B cell (primary cell): Measurements from ENCODE around the gene FAM227A. TPM values are rescaled to one million over a fixed set of nuclear protein-coding genes. Genes with fewer than 3 reads are reported as not detected.

Experiments used
- ATAC-seq: fragments of 200-7000 bp; cut with Tn5 transposase; one replicate; pipeline ENCODE4 v1.10.0; 2021; ENCODE audit warnings: low read depth, mild to moderate bottlenecking, moderate number of reproducible peaks, moderate library complexity
- CTCF ChIA-PET: fragments of 350-600 bp; sonication (Branson Sonifier 250); formaldehyde crosslinking; loops from one replicate; lab custom pipeline; 2021; ENCODE audit warnings: antibody characterized with exemption, inconsistent platforms; lab: Charles Lee
- POLR2A ChIA-PET: fragments of 350-600 bp; sonication (Branson Sonifier 250); formaldehyde crosslinking; loops from one replicate; lab custom pipeline; 2021; ENCODE audit warnings: antibody characterized with exemption; lab: Charles Lee
- DNase-seq: peaks from one replicate; pipeline ENCODE4 v3.0.0; 2013
- H2AFZ ChIP-seq: 2 replicates; pipeline ENCODE4 v1.6.1; 2012; ENCODE audit warnings: mild to moderate bottlenecking, low read depth, low read length; ENCODE audit not compliant: insufficient read depth, poor library complexity, severe bottlenecking
- H3K27ac ChIP-seq, 2 donors: 1 replicate in 1 of 2; 2 replicates in 1 of 2; pipeline ENCODE4 v1.5.1; 2012 to 2013; ENCODE audit warnings: low read length in 2 of 2, mild to moderate bottlenecking in 2 of 2, moderate library complexity in 1 of 2
- H3K27me3 ChIP-seq, 4 experiments: fragments of 200-600 bp in 1 of 4; sonication (generic) in 1 of 4; replicated peaks in 1 of 4; 1 replicate in 2 of 4; 2 replicates in 2 of 4; pipeline versions ENCODE4 v1.6.1 to v1.7.0; 2013 to 2016; ENCODE audit warnings: low read length in 3 of 4, mild to moderate bottlenecking in 2 of 4, mixed read lengths in 1 of 4, moderate library complexity in 1 of 4; ENCODE audit not compliant: insufficient read depth in 4 of 4, control insufficient read depth in 3 of 4; ENCODE audit errors: control extremely low read depth in 1 of 4
- H3K36me3 ChIP-seq, 2 experiments: replicated peaks in 1 of 2; 1 replicate in 1 of 2; 2 replicates in 1 of 2; pipeline versions ENCODE4 v1.6.1 to v1.7.1; 2013; ENCODE audit warnings: low read length in 1 of 2; ENCODE audit not compliant: insufficient read depth in 2 of 2, control insufficient read depth in 1 of 2; ENCODE audit errors: control extremely low read depth in 1 of 2, extremely low read depth in 1 of 2
- H3K4me1 ChIP-seq, 2 donors: fragments of 200-600 bp in 1 of 2; sonication (generic) in 1 of 2; 1 replicate in 1 of 2; 2 replicates in 1 of 2; pipeline versions ENCODE4 v1.5.1 to v1.6.1; 2013 to 2017; ENCODE audit warnings: low read length in 2 of 2; ENCODE audit not compliant: control insufficient read depth in 2 of 2, insufficient read depth in 2 of 2
- H3K4me2 ChIP-seq: replicated peaks from 2 replicates; pipeline ENCODE3; 2012; ENCODE audit warnings: mild to moderate bottlenecking, low read depth, low read length; ENCODE audit not compliant: poor library complexity, severe bottlenecking
- H3K4me3 ChIP-seq, 5 experiments: fragments of 200-600 bp in 1 of 5; sonication (generic) in 1 of 5; 1 replicate in 3 of 5; 2 replicates in 2 of 5; pipeline versions ENCODE4 v1.5.1 to v1.7.0; 2011 to 2016; ENCODE audit warnings: low read length in 4 of 5, mild to moderate bottlenecking in 4 of 5, low read depth in 2 of 5, control low read depth in 1 of 5, moderate library complexity in 1 of 5; ENCODE audit not compliant: insufficient read depth in 1 of 5; ENCODE audit errors: control extremely low read depth in 1 of 5, extremely low read depth in 1 of 5
- H3K79me2 ChIP-seq: fragments of 200-600 bp; sonication (generic); one replicate; pipeline ENCODE4 v1.6.0; 2016; ENCODE audit warnings: low read length; ENCODE audit not compliant: control insufficient read depth, insufficient read depth
- H3K9ac ChIP-seq: fragments of 200-600 bp; sonication (generic); 2 replicates; pipeline ENCODE4 v1.6.1; 2017; ENCODE audit warnings: mild to moderate bottlenecking, low read length, moderate library complexity
- H3K9me3 ChIP-seq, 3 donors: one replicate each; pipeline versions ENCODE4 v1.6.1 to v1.7.1; 2013; ENCODE audit warnings: low read length in 2 of 3; ENCODE audit not compliant: control insufficient read depth in 2 of 3, insufficient read depth in 1 of 3; ENCODE audit errors: control extremely low read depth in 1 of 3
- H4K20me1 ChIP-seq: 2 replicates; pipeline ENCODE4 v1.6.0; 2012; ENCODE audit warnings: mild to moderate bottlenecking, low read length; ENCODE audit not compliant: insufficient read depth, control insufficient read depth, poor library complexity, severe bottlenecking
- H3K27ac Mint-ChIP-seq: one replicate; pipeline ENCODE4 v1.8.0; 2021; ENCODE audit warnings: mixed read lengths
- H3K27me3 Mint-ChIP-seq: one replicate; pipeline ENCODE4 v1.8.0; 2021; ENCODE audit warnings: mixed read lengths
- H3K4me1 Mint-ChIP-seq: one replicate; pipeline ENCODE4 v1.8.0; 2021; ENCODE audit warnings: mixed read lengths
- H3K4me3 Mint-ChIP-seq: one replicate; pipeline ENCODE4 v1.8.0; 2021; ENCODE audit warnings: mixed read lengths
- H3K9me3 Mint-ChIP-seq: one replicate; pipeline ENCODE4 v1.8.0; 2022; ENCODE audit warnings: mixed read lengths; ENCODE audit not compliant: insufficient read depth
- CTCF ChIP-seq: fragments of 200-600 bp; IDR thresholded peaks from one replicate; pipeline ENCODE4 v1.8.0; 2022; ENCODE audit warnings: antibody characterized with exemption, mild to moderate bottlenecking
- EZH2 ChIP-seq: IDR thresholded peaks from 2 replicates; pipeline ENCODE4 v1.6.1; 2012; ENCODE audit warnings: borderline replicate concordance, low read depth, mild to moderate bottlenecking, moderate library complexity, low read length; ENCODE audit not compliant: insufficient read depth, poor library complexity, severe bottlenecking
- WGBS: methylation state at CpG from one replicate; pipeline ENCODE4 v1.1.5; 2013; ENCODE audit warnings: missing lambda C conversion rate; ENCODE audit not compliant: insufficient coverage; 5-methylcytosine and 5-hydroxymethylcytosine counted together
- intact Hi-C: fragments of 100-400 bp; cut with micrococcal nuclease; formaldehyde crosslinking; loops from one replicate; pipeline ENCODE4 v1.10.0; 2022
- polyA plus RNA-seq: library from polyadenylated mRNA; depleted of rRNA; stranded (reverse); fragments of >200 nt; gene quantifications from 2 replicates; pipeline ENCODE4 v1.2.3, GENCODE V29; 2012
- total RNA-seq, 2 donors: library from RNA; stranded (reverse); fragments of 120-200 nt in 1 of 2; gene quantifications; 1 replicate in 1 of 2; 2 replicates in 1 of 2; pipeline versions ENCODE4 v1.2.3 to v1.2.4, GENCODE V29; 2013 to 2022

Gene FAM227A
- total and polyA plus RNA-seq, 2 donors (not counting 1 experiment from before 2014, with no cell fraction given): 0.04 to 0.57 TPM

GRCh38 chr22:38614332-38615063, 41.7 kb downstream of the FAM227A start:
- Histone ChIP-seq H3K36me3 (no peaks in the 10 kb centered on the region), H3K4me2 (no peak overlapping the region), H3K27ac (no peak overlapping the region), H3K9ac (no peak overlapping the region), H3K9me3 (peaks cover 0 to 8% (median 3%) of the 10 kb centered on the region in 3 donors), H3K27me3 (peaks cover 0 to 3% (median 0%) of the 10 kb centered on the region in 4 experiments), H3K4me3 (no peak overlapping the region), H3K79me2 (no peaks in the 10 kb centered on the region), H3K4me1 (no peaks in the 10 kb centered on the region), H4K20me1 (no peaks in the 10 kb centered on the region), H2AFZ (no peak overlapping the region)
- 80% methylated on average over 3 of the region's 4 CpGs for WGBS
- ATAC-seq: no peak
- Mint-ChIP-seq H3K4me3 (no peak overlapping the region), H3K27me3 (peaks cover 21% of the 10 kb centered on the region), H3K9me3 (peaks cover 3% of the 10 kb centered on the region), H3K27ac (no peak overlapping the region), H3K4me1 (no peaks in the 10 kb centered on the region)
- ChIA-PET CTCF (interaction anchor here (1.0 kb wide), 1 partner anchor 42 kb away, joined by 3 read pairs; no protein-coding TSS in a partner anchor), POLR2A (interaction anchor here (0.7 kb wide), 1 partner anchor 39 kb away, joined by 3 read pairs; no protein-coding TSS in a partner anchor)
- DNase-seq: no peak
- intact Hi-C loops: no loop called here
- TF ChIP-seq CTCF (no peak), EZH2 (no peak)

GRCh38 chr22:38613588-38613987, 42.6 kb downstream of the FAM227A start:
- Histone ChIP-seq H4K20me1 (no peaks in the 10 kb centered on the region), H3K4me1 (no peaks in the 10 kb centered on the region), H3K9ac (no peak overlapping the region), H3K36me3 (no peaks in the 10 kb centered on the region), H3K9me3 (peaks cover 0 to 8% (median 3%) of the 10 kb centered on the region in 3 donors), H3K4me3 (no peak overlapping the region), H3K4me2 (no peak overlapping the region), H3K27ac (no peak overlapping the region), H3K27me3 (peaks cover 0 to 3% (median 0%) of the 10 kb centered on the region in 4 experiments), H3K79me2 (no peaks in the 10 kb centered on the region), H2AFZ (no peak overlapping the region)
- Mint-ChIP-seq H3K27ac (no peak overlapping the region), H3K27me3 (peaks cover 19% of the 10 kb centered on the region), H3K4me3 (no peak overlapping the region), H3K4me1 (no peaks in the 10 kb centered on the region), H3K9me3 (peaks cover 3% of the 10 kb centered on the region)
- no peak for DNase-seq
- WGBS: 67% methylated on average over 3 of the region's 4 CpGs
- POLR2A ChIA-PET: interaction anchor here (0.7 kb wide), 1 partner anchor 38 kb away, joined by 3 read pairs; no protein-coding TSS in a partner anchor
- no peak for ATAC-seq
- intact Hi-C loops: no loop called here
- TF ChIP-seq EZH2: no peak
- no peak for TF ChIP-seq CTCF
- CTCF ChIA-PET: interaction anchor here (1.0 kb wide), 1 partner anchor 41 kb away, joined by 3 read pairs; no protein-coding TSS in a partner anchor
